Measurements from ENCODE around the gene HIGD2B.
"Not testable (repeated sequence)": the region's sequence is repeated elsewhere in the genome, so short reads cannot be mapped to it uniquely, and the experiment has no call there.

HIGD2B gene

GRCh38 chr15:72685925-72686794, at the start of gene HIGD2B, which contains the start of gene BBS4:
TSS of gene HIGD2B (minus strand) at chr15:72686182. CDS start at chr15:72676374, 9,808 bp downstream.
TSS of gene BBS4 (plus strand) at chr15:72686207. CDS start at chr15:72686228, 21 bp downstream.
- in situ Hi-C loops (cut with MboI; ENCODE audit: low pct_unique_long_range_greater_than_20kb, low sequenced_read_pairs), result loop anchor here (25.0 kb wide), 2 partner anchors 1451 to 1626 kb away; partner anchors contain the start of gene ISLR2
- DNase-seq, result peak; percentile 99

GRCh38 chr15:72735111-72735510, 49.1 kb upstream of the HIGD2B start:
- no peak for DNase-seq
- in situ Hi-C loops (cut with MboI; ENCODE audit: low pct_unique_long_range_greater_than_20kb, low sequenced_read_pairs), result no loop called here

- DNase-seq, result no peak
- in situ Hi-C loops (cut with MboI; ENCODE audit: low pct_unique_long_range_greater_than_20kb, low sequenced_read_pairs), result no loop called here
Measured at GRCh38 chr15:72733941-72734738, 48.2 kb upstream of the HIGD2B start.

- in situ Hi-C loops (cut with MboI; ENCODE audit: low pct_unique_long_range_greater_than_20kb, low sequenced_read_pairs), result no loop called here
- no peak for DNase-seq
Measured at GRCh38 chr15:72732516-72732915, 46.5 kb upstream of the HIGD2B start.

- no peak for DNase-seq
- in situ Hi-C loops (cut with MboI; ENCODE audit: low pct_unique_long_range_greater_than_20kb, low sequenced_read_pairs), result no loop called here
Measured at GRCh38 chr15:72732086-72732485, 46.1 kb upstream of the HIGD2B start.

GRCh38 chr15:72728821-72729220, 42.8 kb upstream of the HIGD2B start:
- in situ Hi-C loops (cut with MboI; ENCODE audit: low pct_unique_long_range_greater_than_20kb, low sequenced_read_pairs), result no loop called here

GRCh38 chr15:72728249-72728648, 42.3 kb upstream of the HIGD2B start:
- DNase-seq; in situ Hi-C loops (cut with MboI; ENCODE audit: low pct_unique_long_range_greater_than_20kb, low sequenced_read_pairs): not testable (repeated sequence)

More at GRCh38 chr15:72728821-72729220, 42.8 kb upstream of the HIGD2B start:
- no peak for DNase-seq

GRCh38 chr15:72727154-72727553, 41.2 kb upstream of the HIGD2B start:
- in situ Hi-C loops (cut with MboI; ENCODE audit: low pct_unique_long_range_greater_than_20kb, low sequenced_read_pairs), result no loop called here
- no peak for DNase-seq

- DNase-seq; in situ Hi-C loops (cut with MboI; ENCODE audit: low pct_unique_long_range_greater_than_20kb, low sequenced_read_pairs): not testable (repeated sequence)
Measured at GRCh38 chr15:72725851-72726250, 39.9 kb upstream of the HIGD2B start.

- in situ Hi-C loops (cut with MboI; ENCODE audit: low pct_unique_long_range_greater_than_20kb, low sequenced_read_pairs), result no loop called here
- DNase-seq, result no peak
Measured at GRCh38 chr15:72725446-72725845, 39.5 kb upstream of the HIGD2B start.

GRCh38 chr15:72724028-72724427, 38.0 kb upstream of the HIGD2B start:
- no peak for DNase-seq
- in situ Hi-C loops (cut with MboI; ENCODE audit: low pct_unique_long_range_greater_than_20kb, low sequenced_read_pairs), result no loop called here

GRCh38 chr15:72722071-72722696, 36.2 kb upstream of the HIGD2B start:
- in situ Hi-C loops (cut with MboI; ENCODE audit: low pct_unique_long_range_greater_than_20kb, low sequenced_read_pairs), result no loop called here
- DNase-seq, result peak; percentile 75

- in situ Hi-C loops (cut with MboI; ENCODE audit: low pct_unique_long_range_greater_than_20kb, low sequenced_read_pairs), result not testable (repeated sequence)
Measured at GRCh38 chr15:72708551-72709303, 22.7 kb upstream of the HIGD2B start.

GRCh38 chr15:72706266-72706665, 20.3 kb upstream of the HIGD2B start:
- in situ Hi-C loops (cut with MboI; ENCODE audit: low pct_unique_long_range_greater_than_20kb, low sequenced_read_pairs), result no loop called here
- no peak for DNase-seq

More at GRCh38 chr15:72708551-72709303, 22.7 kb upstream of the HIGD2B start:
- DNase-seq, result not testable (repeated sequence)

- no peak for DNase-seq
- in situ Hi-C loops (cut with MboI; ENCODE audit: low pct_unique_long_range_greater_than_20kb, low sequenced_read_pairs), result no loop called here
Measured at GRCh38 chr15:72700076-72700475, 14.1 kb upstream of the HIGD2B start.

- no peak for DNase-seq
Measured at GRCh38 chr15:72698938-72699337, 13.0 kb upstream of the HIGD2B start.

GRCh38 chr15:72690938-72691337, 5.0 kb upstream of the HIGD2B start:
- no peak for DNase-seq
- in situ Hi-C loops (cut with MboI; ENCODE audit: low pct_unique_long_range_greater_than_20kb, low sequenced_read_pairs), result loop anchor here (25.0 kb wide), 2 partner anchors 1446 to 1621 kb away; partner anchors contain the start of gene ISLR2

More at GRCh38 chr15:72698938-72699337, 13.0 kb upstream of the HIGD2B start:
- in situ Hi-C loops (cut with MboI; ENCODE audit: low pct_unique_long_range_greater_than_20kb, low sequenced_read_pairs), result loop anchor here (25.0 kb wide), 2 partner anchors 1438 to 1613 kb away; partner anchors contain the start of gene ISLR2

- DNase-seq, result no peak
- in situ Hi-C loops (cut with MboI; ENCODE audit: low pct_unique_long_range_greater_than_20kb, low sequenced_read_pairs), result loop anchor here (25.0 kb wide), 2 partner anchors 1449 to 1624 kb away; partner anchors contain the start of gene ISLR2
Measured at GRCh38 chr15:72688697-72689096, 2.7 kb upstream of the HIGD2B start.
